ENCODE measurements around the gene MTERF4.

DNA sequence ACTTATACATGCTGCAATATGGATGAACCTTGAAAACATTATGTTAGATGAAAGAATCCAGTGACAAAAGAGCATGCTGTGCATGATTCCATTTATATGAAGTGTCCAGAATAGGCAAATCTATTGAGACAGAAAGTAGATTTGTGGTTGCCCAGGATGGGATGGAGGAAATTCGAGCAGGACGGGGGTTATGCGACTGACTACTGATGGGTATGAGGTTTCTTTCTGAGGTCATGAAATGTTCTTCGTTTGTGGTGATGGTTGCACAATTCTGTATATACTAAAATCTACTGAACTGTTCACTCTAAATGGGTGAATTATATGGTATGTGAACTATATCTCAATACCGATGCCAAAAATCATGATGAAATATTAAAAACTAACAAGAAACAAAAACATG lies 18.9 kb upstream of the MTERF4 start:
- TF ChIP-seq, protein P1, sequence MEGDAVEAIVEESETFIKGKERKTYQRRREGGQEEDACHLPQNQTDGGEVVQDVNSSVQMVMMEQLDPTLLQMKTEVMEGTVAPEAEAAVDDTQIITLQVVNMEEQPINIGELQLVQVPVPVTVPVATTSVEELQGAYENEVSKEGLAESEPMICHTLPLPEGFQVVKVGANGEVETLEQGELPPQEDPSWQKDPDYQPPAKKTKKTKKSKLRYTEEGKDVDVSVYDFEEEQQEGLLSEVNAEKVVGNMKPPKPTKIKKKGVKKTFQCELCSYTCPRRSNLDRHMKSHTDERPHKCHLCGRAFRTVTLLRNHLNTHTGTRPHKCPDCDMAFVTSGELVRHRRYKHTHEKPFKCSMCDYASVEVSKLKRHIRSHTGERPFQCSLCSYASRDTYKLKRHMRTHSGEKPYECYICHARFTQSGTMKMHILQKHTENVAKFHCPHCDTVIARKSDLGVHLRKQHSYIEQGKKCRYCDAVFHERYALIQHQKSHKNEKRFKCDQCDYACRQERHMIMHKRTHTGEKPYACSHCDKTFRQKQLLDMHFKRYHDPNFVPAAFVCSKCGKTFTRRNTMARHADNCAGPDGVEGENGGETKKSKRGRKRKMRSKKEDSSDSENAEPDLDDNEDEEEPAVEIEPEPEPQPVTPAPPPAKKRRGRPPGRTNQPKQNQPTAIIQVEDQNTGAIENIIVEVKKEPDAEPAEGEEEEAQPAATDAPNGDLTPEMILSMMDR (IDR thresholded peaks at IDR 0.05) = no peak
- TF ChIP-seq POLR2A (IDR thresholded peaks at IDR 0.05) (no peak), EP300 (IDR thresholded peaks at IDR 0.05) (no peak)
